Nephron (organoid): ENCODE results near the gene SPATS2.

Experiments used
- H3K27ac Mint-ChIP-seq, 3 experiments: 2 replicates each; pipeline ENCODE4 v1.8.0; 2020; ENCODE audit warnings: mixed read lengths in 3 of 3, mild to moderate bottlenecking in 2 of 3, moderate library complexity in 1 of 3
- H3K27me3 Mint-ChIP-seq: 2 replicates; pipeline ENCODE4 v1.8.0; 2021; ENCODE audit warnings: low read depth, mild to moderate bottlenecking, moderate library complexity, mixed read lengths
- H3K36me3 Mint-ChIP-seq: 2 replicates; pipeline ENCODE4 v1.8.0; 2020; ENCODE audit warnings: low read depth, mixed read lengths
- H3K4me1 Mint-ChIP-seq: 2 replicates; pipeline ENCODE4 v1.8.0; 2020; ENCODE audit warnings: mixed read lengths
- H3K4me3 Mint-ChIP-seq, 3 experiments: 2 replicates each; pipeline ENCODE4 v1.8.0; 2020; ENCODE audit warnings: mild to moderate bottlenecking in 3 of 3, mixed read lengths in 3 of 3, moderate library complexity in 2 of 3
- H3K9me3 Mint-ChIP-seq: 2 replicates; pipeline ENCODE4 v1.8.0; 2020; ENCODE audit warnings: mixed read lengths
- CTCF ChIP-seq, 3 experiments: fragments of 200-600 bp; sonication (generic); IDR thresholded peaks; one replicate each; pipeline ENCODE4 v1.5.0; 2021; ENCODE audit warnings: antibody characterized with exemption in 3 of 3; ENCODE audit not compliant: unreplicated experiment in 3 of 3

SPATS2 gene

GRCh38 chr12:49489720-49490119 is 122.5 kb downstream of the SPATS2 start:
- TF ChIP-seq CTCF (IDR thresholded peaks at IDR 0.05; ENCODE audit: unreplicated experiment in 3 of 3): no peak

GRCh38 chr12:49491823-49492222 is 124.6 kb downstream of the SPATS2 start:
- Mint-ChIP-seq H3K4me3 (no peak overlapping the region), H3K27me3 (no peaks in the 10 kb centered on the region), H3K36me3 (peaks cover 41% of the 10 kb centered on the region), H3K27ac (no peak overlapping the region), H3K9me3 (no peaks in the 10 kb centered on the region), H3K4me1 (no peaks in the 10 kb centered on the region)
- no peak for TF ChIP-seq CTCF (IDR thresholded peaks at IDR 0.05; ENCODE audit: unreplicated experiment in 3 of 3)

More at GRCh38 chr12:49489720-49490119, 122.5 kb downstream of the SPATS2 start:
- no peaks in the 10 kb centered on the region for H3K27me3 Mint-ChIP-seq
- H3K27ac Mint-ChIP-seq: no peak overlapping the region
- peaks cover 33% of the 10 kb centered on the region for H3K36me3 Mint-ChIP-seq
- H3K9me3 Mint-ChIP-seq: no peaks in the 10 kb centered on the region
- H3K4me3 Mint-ChIP-seq: no peak overlapping the region
- H3K4me1 Mint-ChIP-seq: no peaks in the 10 kb centered on the region

- Mint-ChIP-seq H3K4me3 (no peak overlapping the region), H3K36me3 (peaks cover 56% of the 10 kb centered on the region), H3K9me3 (no peaks in the 10 kb centered on the region), H3K27me3 (no peaks in the 10 kb centered on the region), H3K27ac (no peak overlapping the region), H3K4me1 (no peaks in the 10 kb centered on the region)
- no peak for TF ChIP-seq CTCF (IDR thresholded peaks at IDR 0.05; ENCODE audit: unreplicated experiment in 3 of 3)
Observed at GRCh38 chr12:49493900-49494299, 126.6 kb downstream of the SPATS2 start.

- TF ChIP-seq CTCF (IDR thresholded peaks at IDR 0.05; ENCODE audit: unreplicated experiment in 3 of 3): no peak
- no peaks in the 10 kb centered on the region for H3K9me3 Mint-ChIP-seq
- no peaks in the 10 kb centered on the region for H3K4me1 Mint-ChIP-seq
- H3K27ac Mint-ChIP-seq: no peak overlapping the region
- no peak overlapping the region for H3K4me3 Mint-ChIP-seq
- H3K36me3 Mint-ChIP-seq: peaks cover 68% of the 10 kb centered on the region
- no peaks in the 10 kb centered on the region for H3K27me3 Mint-ChIP-seq
Observed at GRCh38 chr12:49496417-49497360, 129.4 kb downstream of the SPATS2 start.

- Mint-ChIP-seq H3K27me3 (no peaks in the 10 kb centered on the region), H3K9me3 (no peaks in the 10 kb centered on the region), H3K4me3 (no peak overlapping the region), H3K36me3 (peaks cover 67% of the 10 kb centered on the region), H3K4me1 (no peaks in the 10 kb centered on the region), H3K27ac (no peak overlapping the region)
- no peak for TF ChIP-seq CTCF (IDR thresholded peaks at IDR 0.05; ENCODE audit: unreplicated experiment in 3 of 3)
Observed at GRCh38 chr12:49501895-49502294, 134.6 kb downstream of the SPATS2 start.

GRCh38 chr12:49502590-49502989 is 135.3 kb downstream of the SPATS2 start:
- Mint-ChIP-seq H3K4me1 (no peaks in the 10 kb centered on the region), H3K4me3 (no peak overlapping the region), H3K27ac (peak overlapping the region in 1 of 3 experiments; percentile 4), H3K9me3 (no peaks in the 10 kb centered on the region), H3K36me3 (peaks cover 64% of the 10 kb centered on the region), H3K27me3 (no peaks in the 10 kb centered on the region)
- no peak for TF ChIP-seq CTCF (IDR thresholded peaks at IDR 0.05; ENCODE audit: unreplicated experiment in 3 of 3)
